IPS-NIHi7 (cell line): Measurements from ENCODE around the gene SPRR2E.
"Not testable (repeated sequence)": the region's sequence is repeated elsewhere in the genome, so short reads cannot be mapped to it uniquely, and the experiment has no call there.

Experiments used
- DNase-seq: peaks from one replicate; pipeline ENCODE4 v3.0.0; 2012; ENCODE audit warnings: mixed read lengths; ENCODE audit errors: extremely low spot score

Gene SPRR2E

DNA sequence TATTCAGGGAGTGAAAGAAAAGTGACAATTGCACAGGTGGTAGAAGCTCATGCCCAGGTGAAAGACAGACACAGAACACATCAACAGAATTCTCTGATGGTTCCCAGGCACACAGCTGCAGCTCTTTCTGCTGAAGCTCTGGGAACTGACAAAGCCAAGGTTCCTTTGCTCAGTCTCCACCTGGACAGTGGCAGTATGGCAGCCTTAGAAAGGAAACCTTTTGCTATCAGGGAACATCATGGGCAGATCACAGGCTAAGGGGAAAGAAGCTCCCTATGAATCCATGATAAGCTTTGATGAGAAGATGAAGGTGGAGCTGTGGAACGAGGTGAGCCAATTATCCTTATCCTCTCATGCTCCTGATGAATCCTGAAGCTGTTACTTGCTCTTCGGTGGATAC is 24.1 kb downstream of the SPRR2E start:
- DNase-seq, result no peak

DNA sequence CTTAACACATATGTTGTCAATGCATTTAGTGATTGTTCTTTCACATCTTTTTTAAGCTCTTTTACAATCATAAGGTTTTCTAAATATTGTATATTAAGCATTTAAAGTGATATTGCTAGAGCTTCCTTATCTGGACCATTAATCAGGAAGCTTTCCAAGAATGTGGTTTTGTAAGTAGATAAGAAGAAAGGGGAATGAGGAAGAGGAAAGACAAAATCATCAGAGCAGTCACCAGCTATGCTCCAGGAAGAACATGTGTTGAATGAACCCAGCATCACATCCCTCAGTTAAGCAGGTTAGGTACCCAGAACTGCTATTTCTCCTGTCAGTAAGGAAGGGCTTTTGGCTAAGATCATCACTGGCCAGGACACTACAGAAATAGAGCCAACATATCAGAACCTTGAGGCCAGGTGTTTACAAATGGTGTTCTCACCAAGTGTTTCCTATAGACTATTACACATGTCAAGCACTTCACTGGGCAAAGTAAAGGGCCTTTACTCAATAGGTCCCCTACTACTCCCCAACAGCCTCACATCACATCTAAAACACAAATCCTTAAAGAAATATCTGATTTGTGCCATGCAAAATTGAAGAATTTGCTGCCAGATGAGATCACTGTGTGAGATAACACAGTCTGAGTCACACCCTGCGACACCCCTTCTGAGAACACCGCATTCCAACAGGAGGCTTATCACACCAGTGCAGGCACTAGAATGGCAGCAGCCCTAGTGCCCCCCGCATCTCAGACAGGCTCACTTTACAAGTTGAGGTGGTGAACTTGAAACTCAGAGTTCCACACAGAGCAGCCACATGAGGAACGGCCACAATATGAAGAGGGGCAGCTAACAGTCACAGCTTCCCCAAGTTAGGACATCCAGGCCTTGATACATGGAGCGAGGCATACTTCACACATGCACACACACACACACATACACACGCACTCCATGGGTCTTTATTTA is 35.2 kb downstream of the SPRR2E start:
- peak; percentile 8 for DNase-seq

DNA sequence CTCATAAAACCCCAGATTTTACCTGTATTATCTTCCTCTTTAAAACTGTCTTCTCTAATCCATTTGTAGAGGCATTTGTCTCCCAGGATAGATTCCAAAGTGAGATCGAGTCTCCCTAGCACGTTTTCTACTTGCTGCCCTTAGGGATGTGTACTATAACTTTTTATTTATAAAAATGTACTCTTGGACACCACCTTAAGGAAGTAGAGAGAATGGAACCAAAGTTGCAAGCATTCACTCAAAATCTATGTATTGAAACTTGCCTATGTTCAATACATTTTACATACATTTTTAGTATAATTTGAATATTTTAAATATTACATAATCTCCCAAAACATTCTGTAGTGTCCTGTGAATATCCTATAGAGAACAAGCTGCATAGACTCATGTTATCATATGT is 36.2 kb downstream of the SPRR2E start:
- no peak for DNase-seq

DNA sequence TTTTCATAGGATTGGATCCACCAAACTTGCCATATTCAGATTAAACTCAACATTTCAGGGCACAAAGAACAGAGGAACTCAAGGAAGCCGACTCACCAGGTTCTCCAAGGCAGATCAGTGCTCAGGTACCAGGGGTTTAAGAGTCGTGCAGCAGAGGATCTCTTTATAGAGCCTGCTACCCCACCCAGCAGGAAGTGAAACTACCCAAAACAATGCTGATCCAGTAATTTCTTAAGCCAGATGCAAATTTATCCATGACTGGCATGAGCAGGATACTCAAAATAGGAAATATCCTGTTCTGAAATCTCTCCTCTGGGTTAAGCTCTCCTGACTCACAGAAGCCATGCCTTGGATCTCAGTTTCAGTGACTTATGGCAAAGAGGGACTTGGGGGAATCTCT is 37.0 kb downstream of the SPRR2E start, which contains the start of gene SPRR2A:
Gene SPRR2A, minus strand, starts transcription at position 138 of the 400 bp plus-strand sequence. CDS start 777 bp downstream, outside the sequence.
- no peak for DNase-seq

DNA sequence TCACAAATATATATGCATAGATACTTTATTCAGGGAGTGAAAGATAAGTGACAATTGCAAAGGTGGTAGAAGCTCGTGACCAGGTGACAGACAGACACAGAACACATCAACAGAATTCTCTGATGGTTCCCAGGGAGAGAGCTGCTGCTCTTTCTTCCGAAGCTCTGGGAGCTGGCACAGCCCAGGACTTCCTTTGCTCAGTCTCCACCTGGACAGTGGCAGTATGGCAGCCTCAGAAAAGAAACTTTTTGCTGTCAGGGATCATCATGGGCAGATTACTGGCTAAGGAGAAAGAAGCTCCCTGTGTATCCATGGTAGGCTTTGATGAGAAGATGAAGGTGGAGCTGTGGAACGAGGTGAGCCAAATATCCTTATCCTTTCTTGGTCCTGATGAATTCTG is 38.2 kb downstream of the SPRR2E start:
- DNase-seq, result not testable (repeated sequence)

DNA sequence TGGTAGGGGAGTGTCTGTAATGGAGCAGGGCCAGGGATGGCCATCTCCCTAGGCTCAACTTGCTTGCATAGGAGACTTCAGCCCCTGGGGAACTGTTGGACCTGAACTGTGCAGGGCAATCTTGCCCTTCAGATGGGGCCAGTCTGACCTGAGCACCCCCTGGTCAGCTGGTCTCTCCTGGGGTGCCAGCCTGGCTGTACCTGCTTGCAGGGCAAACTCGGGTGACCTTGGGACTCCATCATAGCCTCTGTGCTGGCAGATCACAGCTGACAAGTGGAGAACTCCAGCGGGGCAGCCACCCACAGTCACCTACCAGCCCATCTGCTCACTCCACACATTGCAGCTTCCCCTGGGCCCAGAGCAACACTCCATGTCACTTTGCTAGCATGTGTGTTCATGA is 45.1 kb downstream of the SPRR2E start:
- no peak for DNase-seq
